ENCODE results near the gene RAP1A. TPM values are rescaled to one million over a fixed set of nuclear protein-coding genes. Genes with fewer than 3 reads are reported as not detected.
A peak's percentile ranks its signal among the peaks of the same experiment; 100 is the strongest.
"Not testable (repeated sequence)": the region's sequence is repeated elsewhere in the genome, so short reads cannot be mapped to it uniquely, and the experiment has no call there.

Gene RAP1A
- total and polyA plus RNA-seq, 5 donors from 2014 or later: 72.8 to 143 (median 83.1) TPM

GRCh38 chr1:111606457-111607215 lies 13.0 kb upstream of the RAP1A start:
- not testable (repeated sequence) for H3K4me3 ChIP-seq (ENCODE audit: low read depth, low read length); H3K36me3 ChIP-seq (ENCODE audit: control insufficient read depth, insufficient read depth, low read length); H3K36me3 Mint-ChIP-seq; ATAC-seq (ENCODE audit: low read depth in 2 of 2); DNase-seq; H3K27me3 Mint-ChIP-seq; H3K27me3 ChIP-seq (ENCODE audit: control insufficient read depth, insufficient read depth, low read length); H3K9me3 ChIP-seq (ENCODE audit: control insufficient read depth in 2 of 2, low read length in 2 of 2); H3K9me3 Mint-ChIP-seq
- Mint-ChIP-seq H3K27ac (peak overlapping the region in 2 of 3 donors; percentile 62 to 94), H3K4me1 (peaks cover 26 to 52% (median 39%) of the 10 kb centered on the region in 4 donors), H3K4me3 (peak overlapping the region in 1 of 4 donors; percentile 38)
- peaks cover 52% of the 10 kb centered on the region for H3K4me1 ChIP-seq (ENCODE audit: control insufficient read depth, insufficient read depth, low read length, poor library complexity, severe bottlenecking)
- H3K27ac ChIP-seq (ENCODE audit: insufficient read depth, low read length, poor library complexity, severe bottlenecking): peak overlapping the region; percentile 77

GRCh38 chr1:111608528-111608927 lies 11.1 kb upstream of the RAP1A start:
- not testable (repeated sequence) for ATAC-seq (ENCODE audit: low read depth in 2 of 2); DNase-seq; H3K27me3 ChIP-seq (ENCODE audit: control insufficient read depth, insufficient read depth, low read length); H3K9me3 Mint-ChIP-seq; H3K4me3 ChIP-seq (ENCODE audit: low read depth, low read length); H3K9me3 ChIP-seq (ENCODE audit: control insufficient read depth in 2 of 2, low read length in 2 of 2); H3K4me3 Mint-ChIP-seq; H3K36me3 ChIP-seq (ENCODE audit: control insufficient read depth, insufficient read depth, low read length); H3K36me3 Mint-ChIP-seq; H3K27ac ChIP-seq (ENCODE audit: insufficient read depth, low read length, poor library complexity, severe bottlenecking); H3K27ac Mint-ChIP-seq; H3K27me3 Mint-ChIP-seq
- H3K4me1 Mint-ChIP-seq: peaks cover 12 to 33% (median 20%) of the 10 kb centered on the region in 4 donors
- H3K4me1 ChIP-seq (ENCODE audit: control insufficient read depth, insufficient read depth, low read length, poor library complexity, severe bottlenecking): peaks cover 33% of the 10 kb centered on the region

GRCh38 chr1:111611986-111612385 lies 7.6 kb upstream of the RAP1A start:
- ATAC-seq (ENCODE audit: low read depth in 2 of 2) (no peak), DNase-seq (no peak)
- Histone ChIP-seq H3K4me1 (ENCODE audit: control insufficient read depth, insufficient read depth, low read length, poor library complexity, severe bottlenecking) (peaks cover 14% of the 10 kb centered on the region), H3K9me3 (ENCODE audit: control insufficient read depth in 2 of 2, low read length in 2 of 2) (no peaks in the 10 kb centered on the region), H3K27me3 (ENCODE audit: control insufficient read depth, insufficient read depth, low read length) (no peaks in the 10 kb centered on the region), H3K27ac (ENCODE audit: insufficient read depth, low read length, poor library complexity, severe bottlenecking) (no peak overlapping the region), H3K36me3 (ENCODE audit: control insufficient read depth, insufficient read depth, low read length) (no peaks in the 10 kb centered on the region), H3K4me3 (ENCODE audit: low read depth, low read length) (no peak overlapping the region)
- peaks cover 0 to 1% (median 0%) of the 10 kb centered on the region in 7 donors for H3K9me3 Mint-ChIP-seq
- H3K36me3 Mint-ChIP-seq: no peaks in the 10 kb centered on the region
- peaks cover 19 to 31% (median 22%) of the 10 kb centered on the region in 4 donors for H3K4me1 Mint-ChIP-seq
- no peak overlapping the region for H3K4me3 Mint-ChIP-seq
- no peak overlapping the region for H3K27ac Mint-ChIP-seq
- peaks cover 4% of the 10 kb centered on the region for H3K27me3 Mint-ChIP-seq

GRCh38 chr1:111615870-111616715 lies 3.5 kb upstream of the RAP1A start:
- peaks cover 41% of the 10 kb centered on the region for H3K4me1 ChIP-seq (ENCODE audit: control insufficient read depth, insufficient read depth, low read length, poor library complexity, severe bottlenecking)
- no peaks in the 10 kb centered on the region for H3K9me3 ChIP-seq (ENCODE audit: control insufficient read depth in 2 of 2, low read length in 2 of 2)
- no peaks in the 10 kb centered on the region for H3K36me3 ChIP-seq (ENCODE audit: control insufficient read depth, insufficient read depth, low read length)
- DNase-seq: peak; percentile 33 to 81 (median 48)
- H3K27me3 Mint-ChIP-seq: no peaks in the 10 kb centered on the region
- peaks cover 20 to 46% (median 40%) of the 10 kb centered on the region in 4 donors for H3K4me1 Mint-ChIP-seq
- peak overlapping the region; percentile 66 for H3K27ac ChIP-seq (ENCODE audit: insufficient read depth, low read length, poor library complexity, severe bottlenecking)
- H3K4me3 Mint-ChIP-seq: peak overlapping the region; percentile 66 to 74 (median 70)
- peak overlapping the region; percentile 64 for H3K4me3 ChIP-seq (ENCODE audit: low read depth, low read length)
- peaks cover 0 to 2% (median 0%) of the 10 kb centered on the region in 7 donors for H3K9me3 Mint-ChIP-seq
- peak overlapping the region; percentile 89 to 99 (median 93) for H3K27ac Mint-ChIP-seq
- H3K27me3 ChIP-seq (ENCODE audit: control insufficient read depth, insufficient read depth, low read length): no peaks in the 10 kb centered on the region
- no peaks in the 10 kb centered on the region for H3K36me3 Mint-ChIP-seq
- peak; percentile 26 to 35 for ATAC-seq (ENCODE audit: low read depth in 2 of 2)

- ATAC-seq (ENCODE audit: low read depth in 2 of 2): no peak
- Histone ChIP-seq H3K4me1 (ENCODE audit: control insufficient read depth, insufficient read depth, low read length, poor library complexity, severe bottlenecking) (peaks cover 51% of the 10 kb centered on the region), H3K36me3 (ENCODE audit: control insufficient read depth, insufficient read depth, low read length) (no peaks in the 10 kb centered on the region), H3K9me3 (ENCODE audit: control insufficient read depth in 2 of 2, low read length in 2 of 2) (no peaks in the 10 kb centered on the region), H3K4me3 (ENCODE audit: low read depth, low read length) (peak overlapping the region; percentile 95), H3K27me3 (ENCODE audit: control insufficient read depth, insufficient read depth, low read length) (no peaks in the 10 kb centered on the region), H3K27ac (ENCODE audit: insufficient read depth, low read length, poor library complexity, severe bottlenecking) (peak overlapping the region; percentile 91)
- no peak for DNase-seq
- H3K4me1 Mint-ChIP-seq: peaks cover 34 to 65% (median 58%) of the 10 kb centered on the region in 4 donors
- no peaks in the 10 kb centered on the region for H3K27me3 Mint-ChIP-seq
- H3K27ac Mint-ChIP-seq: peak overlapping the region; percentile 10 to 94 (median 83)
- H3K9me3 Mint-ChIP-seq: peaks cover 0 to 2% (median 0%) of the 10 kb centered on the region in 7 donors
- H3K4me3 Mint-ChIP-seq: peak overlapping the region; percentile 76 to 97 (median 86)
- H3K36me3 Mint-ChIP-seq: peaks cover 9% of the 10 kb centered on the region
Measured at GRCh38 chr1:111618081-111618480, 1.5 kb upstream of the RAP1A start.

GRCh38 chr1:111618961-111619634 lies 491 bp upstream of the RAP1A start:
- Histone ChIP-seq H3K4me1 (ENCODE audit: control insufficient read depth, insufficient read depth, low read length, poor library complexity, severe bottlenecking) (peaks cover 61% of the 10 kb centered on the region), H3K36me3 (ENCODE audit: control insufficient read depth, insufficient read depth, low read length) (no peaks in the 10 kb centered on the region), H3K27ac (ENCODE audit: insufficient read depth, low read length, poor library complexity, severe bottlenecking) (peak overlapping the region; percentile 91), H3K9me3 (ENCODE audit: control insufficient read depth in 2 of 2, low read length in 2 of 2) (no peaks in the 10 kb centered on the region), H3K27me3 (ENCODE audit: control insufficient read depth, insufficient read depth, low read length) (no peaks in the 10 kb centered on the region), H3K4me3 (ENCODE audit: low read depth, low read length) (peak overlapping the region; percentile 95)
- ATAC-seq (ENCODE audit: low read depth in 2 of 2) (peak; percentile 2 to 5), DNase-seq (no peak)
- Mint-ChIP-seq H3K27me3 (no peaks in the 10 kb centered on the region), H3K4me3 (peak overlapping the region; percentile 94 to 97 (median 96)), H3K27ac (peak overlapping the region; percentile 83 to 97 (median 94)), H3K9me3 (peaks cover 0 to 2% (median 0%) of the 10 kb centered on the region in 7 donors), H3K36me3 (peaks cover 9% of the 10 kb centered on the region), H3K4me1 (peaks cover 36 to 75% (median 65%) of the 10 kb centered on the region in 4 donors)

- Histone ChIP-seq H3K4me3 (ENCODE audit: low read depth, low read length) (peak overlapping the region; percentile 99), H3K27me3 (ENCODE audit: control insufficient read depth, insufficient read depth, low read length) (no peaks in the 10 kb centered on the region), H3K36me3 (ENCODE audit: control insufficient read depth, insufficient read depth, low read length) (no peaks in the 10 kb centered on the region), H3K4me1 (ENCODE audit: control insufficient read depth, insufficient read depth, low read length, poor library complexity, severe bottlenecking) (peaks cover 74% of the 10 kb centered on the region), H3K27ac (ENCODE audit: insufficient read depth, low read length, poor library complexity, severe bottlenecking) (peak overlapping the region; percentile 91), H3K9me3 (ENCODE audit: control insufficient read depth in 2 of 2, low read length in 2 of 2) (no peaks in the 10 kb centered on the region)
- Mint-ChIP-seq H3K27me3 (no peaks in the 10 kb centered on the region), H3K4me1 (peaks cover 40 to 75% (median 64%) of the 10 kb centered on the region in 4 donors), H3K27ac (peak overlapping the region; percentile 95 to 97 (median 96)), H3K4me3 (peak overlapping the region; percentile 96 to 99 (median 98)), H3K9me3 (peaks cover 0 to 2% (median 0%) of the 10 kb centered on the region in 7 donors), H3K36me3 (peaks cover 9% of the 10 kb centered on the region)
- ATAC-seq (ENCODE audit: low read depth in 2 of 2) (no peak), DNase-seq (peak in 1 of 3 donors; percentile 39)
Measured at GRCh38 chr1:111620441-111620971, 917 bp downstream of the RAP1A start.

Measured in CD4-positive, CD25-positive, alpha-beta regulatory T cell (primary cell).